K562 (cell line): ENCODE measurements around the gene ZFPM1. TPM values are rescaled to one million over a fixed set of nuclear protein-coding genes. Genes with fewer than 3 reads are reported as not detected.

ENCODE experiments used
- ATF3 ChIP-seq, 2 experiments: fragments of 450-650 bp in 1 of 2; sonication (generic) in 1 of 2; formaldehyde crosslinking in 1 of 2; IDR thresholded peaks in 1 of 2; conservative IDR thresholded peaks in 1 of 2; 2 replicates each; pipeline versions ENCODE4 v1.6.1 to v1.8.1; 2016 to 2023; ENCODE audit warnings: mild to moderate bottlenecking in 2 of 2, moderate library complexity in 2 of 2, inconsistent platforms in 1 of 2, missing genetic modification reagents in 1 of 2
- CXXC5 ChIP-seq: fragments of 250-450 bp; sonication (Bioruptor Pico); IDR thresholded peaks from 2 replicates; pipeline ENCODE4 v1.8.0; 2022; ENCODE audit warnings: inconsistent platforms, mild to moderate bottlenecking, moderate library complexity
- E2F1 ChIP-seq: sonication (generic); formaldehyde crosslinking; IDR thresholded peaks from 2 replicates; pipeline ENCODE4 v1.8.1; 2023; ENCODE audit warnings: mild to moderate bottlenecking, missing genetic modification reagents, moderate library complexity
- ESRRB ChIP-seq: fragments of 250-450 bp; sonication (Bioruptor Pico); IDR thresholded peaks from 2 replicates; pipeline ENCODE4 v1.5.0; 2020; ENCODE audit warnings: mild to moderate bottlenecking, moderate library complexity, borderline replicate concordance
- ETS2 ChIP-seq: IDR thresholded peaks from 2 replicates; pipeline ENCODE4 v1.6.1; 2016; ENCODE audit warnings: borderline replicate concordance, missing genetic modification characterization, mild to moderate bottlenecking, moderate library complexity, missing compliant biosample characterization; ENCODE audit not compliant: poor library complexity, severe bottlenecking
- FOXA3 ChIP-seq, 2 experiments: fragments of 450-650 bp in 1 of 2; sonication (generic) in 1 of 2; formaldehyde crosslinking; IDR thresholded peaks in 1 of 2; conservative IDR thresholded peaks in 1 of 2; 2 replicates each; pipeline versions ENCODE4 v1.4.0 to v1.8.0; 2020 to 2022; ENCODE audit warnings: mild to moderate bottlenecking in 2 of 2, missing genetic modification reagents in 1 of 2
- KDM5B ChIP-seq: fragments of 200-600 bp; sonication (generic); IDR thresholded peaks from 2 replicates; pipeline ENCODE4 v1.6.1; 2012; ENCODE audit warnings: low read depth, mild to moderate bottlenecking, moderate library complexity, low read length, control low read depth, inconsistent platforms; ENCODE audit not compliant: insufficient replicate concordance
- KLF13 ChIP-seq: fragments of 450-650 bp; IDR thresholded peaks from 2 replicates; pipeline ENCODE4 v1.6.1; 2016; ENCODE audit warnings: missing genetic modification characterization, low read depth, mild to moderate bottlenecking, missing compliant biosample characterization, moderate library complexity, borderline replicate concordance
- MTA3 ChIP-seq: fragments of 450-650 bp; formaldehyde crosslinking; IDR thresholded peaks from 2 replicates; pipeline ENCODE4 v1.6.1; 2017; ENCODE audit warnings: mild to moderate bottlenecking, borderline replicate concordance
- PYGO2 ChIP-seq: fragments of 450-650 bp; IDR thresholded peaks from 2 replicates; pipeline ENCODE4 v1.6.1; 2016; ENCODE audit warnings: mild to moderate bottlenecking, missing genetic modification characterization, moderate library complexity, missing compliant biosample characterization
- RB1 ChIP-seq: fragments of 450-650 bp; IDR thresholded peaks from 2 replicates; pipeline ENCODE4 v1.6.1; 2017; ENCODE audit warnings: low read depth, mild to moderate bottlenecking
- RBBP5 ChIP-seq: fragments of 200-600 bp; sonication (generic); IDR thresholded peaks from 2 replicates; pipeline ENCODE4 v1.6.1; 2012; ENCODE audit warnings: borderline replicate concordance, mild to moderate bottlenecking, low read length, control low read depth, inconsistent platforms; ENCODE audit not compliant: insufficient read depth, poor library complexity, severe bottlenecking
- RBM15 ChIP-seq: fragments of 200-400 bp; formaldehyde crosslinking; IDR thresholded peaks from 2 replicates; pipeline ENCODE4 v1.6.1; 2018; ENCODE audit warnings: mild to moderate bottlenecking, low read length, moderate library complexity; ENCODE audit not compliant: insufficient read depth
- RBM39 ChIP-seq: fragments of 200-400 bp; formaldehyde crosslinking; optimal IDR thresholded peaks from 2 replicates; pipeline ENCODE3; 2018; ENCODE audit warnings: low read depth, low read length
- SMAD3 ChIP-seq: fragments of 450-650 bp; formaldehyde crosslinking; conservative IDR thresholded peaks from 2 replicates; pipeline ENCODE4 v1.4.0; 2020; ENCODE audit warnings: mild to moderate bottlenecking
- SP2 ChIP-seq: IDR thresholded peaks from 2 replicates; pipeline ENCODE4 v1.6.1; 2011; ENCODE audit warnings: mild to moderate bottlenecking, low read depth, low read length, moderate library complexity; ENCODE audit not compliant: poor library complexity, severe bottlenecking; ENCODE audit errors: extremely low read depth
- TCF15 ChIP-seq: fragments of 250-450 bp; sonication (Bioruptor Pico); IDR thresholded peaks from 2 replicates; pipeline ENCODE4 v1.8.0; 2022; ENCODE audit warnings: moderate library complexity, mild to moderate bottlenecking, inconsistent platforms
- WHSC1 ChIP-seq: IDR thresholded peaks from one replicate; pipeline ENCODE4 v1.6.1; 2012; ENCODE audit warnings: low read length, control low read depth, inconsistent platforms
- ZBTB33 ChIP-seq: sonication (generic); formaldehyde crosslinking; IDR thresholded peaks from 2 replicates; pipeline ENCODE4 v1.8.1; 2023; ENCODE audit warnings: mild to moderate bottlenecking, missing genetic modification reagents
- ZNF12 ChIP-seq: sonication (generic); formaldehyde crosslinking; IDR thresholded peaks from 2 replicates; pipeline ENCODE4 v1.4.0; 2020; ENCODE audit warnings: mild to moderate bottlenecking, missing genetic modification reagents
- ZNF57 ChIP-seq: fragments of 450-650 bp; formaldehyde crosslinking; IDR thresholded peaks from 2 replicates; pipeline ENCODE4 v1.4.0; 2020; ENCODE audit warnings: mild to moderate bottlenecking, moderate library complexity
- polyA plus RNA-seq, 8 experiments: library from polyadenylated mRNA; depleted of rRNA in 4 of 8; stranded (reverse) in 5 of 8; unstranded in 3 of 8; fragments of >200 nt; fragmentation: Nextera tagmentation in 2 of 8; fragmentation: Illumina TruSeq in 1 of 8; extraction: Ambion mirVana in 2 of 8; extraction: Trizol in 1 of 8; gene quantifications; 2 replicates each; pipeline versions ENCODE4 v1.2.1 to v1.2.3, GENCODE V29; 2011 to 2014; ENCODE audit warnings: inconsistent platforms in 1 of 8, missing spikeins in 1 of 8
- total RNA-seq, 7 experiments: library from RNA; depleted of rRNA in 6 of 7; stranded (reverse); fragments of >200 nt in 6 of 7; fragmentation: Illumina TruSeq in 2 of 7; extraction: Trizol in 2 of 7; gene quantifications; 2 replicates each; pipeline versions ENCODE4 v1.2.1 to v1.2.3, GENCODE V29; 2011 to 2021; ENCODE audit warnings: low replicate concordance in 1 of 7

Gene ZFPM1
- total and polyA plus RNA-seq, 9 of the 15 experiments (the other 6 are each of a cell fraction or from before 2014, with no cell fraction given): 0.03 to 35.9 (median 1.4) TPM

DNA sequence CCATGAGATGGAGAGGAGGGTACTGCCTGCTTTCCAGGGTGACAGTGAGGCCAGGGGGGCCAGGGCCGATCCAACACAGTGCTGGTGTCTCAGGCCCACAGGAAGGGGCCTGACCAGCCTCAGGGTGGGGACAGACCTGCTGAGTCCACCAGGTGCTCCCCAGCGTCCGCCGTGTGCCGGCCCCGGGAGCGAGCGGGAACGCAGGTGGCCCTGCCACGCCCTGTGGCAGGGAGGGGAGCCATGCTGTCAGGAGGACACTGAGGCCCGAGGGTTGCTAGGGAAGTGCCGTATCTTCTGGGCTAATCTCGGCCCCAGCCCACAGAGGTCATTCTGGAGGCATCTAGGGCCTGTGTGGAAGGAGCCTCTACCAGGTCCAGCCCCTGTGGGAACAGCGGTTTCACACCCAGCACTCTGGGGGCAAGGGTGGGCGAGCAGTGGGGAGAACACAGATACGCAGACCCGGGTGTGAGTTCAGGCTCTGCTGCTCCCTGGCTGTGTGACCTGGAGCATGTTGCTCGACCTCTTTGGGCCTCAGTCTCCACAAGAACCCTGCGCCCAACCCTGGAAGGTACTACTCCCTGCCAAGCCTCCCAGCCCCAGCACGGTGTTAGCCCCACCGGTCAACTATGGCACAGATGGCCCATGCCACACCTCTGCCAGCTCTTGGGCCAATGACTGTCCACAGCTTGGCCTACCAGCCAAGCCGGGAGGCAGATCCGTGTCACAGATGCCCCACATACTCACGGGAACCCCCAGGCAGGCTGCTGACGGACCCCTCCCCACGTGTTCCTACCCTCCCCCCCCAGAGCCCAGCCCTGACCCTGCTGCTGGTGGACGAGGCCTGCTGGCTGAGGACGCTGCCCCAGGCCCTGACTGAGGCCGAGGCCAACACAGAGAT is 73.2 kb downstream of the ZFPM1 start (continued):
- TF ChIP-seq ETS2 (tag): no peak
- TF ChIP-seq ZNF57: peak; percentile 64; the same call in 1 of the 2 replicates
- no peak for TF ChIP-seq ESRRB (CRISPR knock-in tag)
- TF ChIP-seq MTA3: peak; percentile 44; the same call in 1 of the 2 replicates
- no peak for TF ChIP-seq WHSC1
- TF ChIP-seq FOXA3 (CRISPR knock-in tag; conservative IDR thresholded peaks at IDR 0.05 in 1 of 2, IDR thresholded peaks at IDR 0.05 in 1 of 2): no peak
- no peak for TF ChIP-seq KDM5B
- TF ChIP-seq ZBTB33: no peak
- TF ChIP-seq ZNF12 (CRISPR knock-in tag): no peak
- TF ChIP-seq SMAD3 (CRISPR knock-in tag): no peak
- 0 out of 2 replicates have a peak, but pooled peaks have one; percentile 16 for TF ChIP-seq KLF13
- no peak for TF ChIP-seq PYGO2
- TF ChIP-seq RBM39: no peak
- 0 out of 2 replicates have a peak, but pooled peaks have one; percentile 46 for TF ChIP-seq CXXC5 (CRISPR knock-in tag)
- TF ChIP-seq RBM15: no peak
- TF ChIP-seq ATF3 (IDR thresholded peaks at IDR 0.05): no peak
- no peak for TF ChIP-seq ATF3 (CRISPR knock-in tag; conservative IDR thresholded peaks at IDR 0.05)
- TF ChIP-seq RB1: peak; percentile 50; the same call in 1 of the 2 replicates
- no peak for TF ChIP-seq SP2
- TF ChIP-seq TCF15 (CRISPR knock-in tag): no peak
- TF ChIP-seq RBBP5: no peak
- TF ChIP-seq E2F1 (CRISPR knock-in tag): no peak
